Prostate gland (tissue), 2 donors: ENCODE measurements around the gene RASGRP4.

Source experiments
- CTCF ChIP-seq, 4 experiments: fragments of 200-600 bp in 2 of 4; fragments of 450-650 bp in 2 of 4; sonication (generic) in 2 of 4; IDR thresholded peaks; 1 replicate in 3 of 4; 2 replicates in 1 of 4; pipeline ENCODE4 v1.5.1; 2016 to 2019; ENCODE audit warnings: antibody characterized with exemption in 4 of 4, mild to moderate bottlenecking in 2 of 4, moderate library complexity in 2 of 4
- POLR2A ChIP-seq: fragments of 450-650 bp; IDR thresholded peaks from one replicate; pipeline ENCODE4 v1.6.1; 2016; ENCODE audit warnings: antibody characterized with exemption, mild to moderate bottlenecking
- POLR2AphosphoS5 ChIP-seq: sonication (generic); formaldehyde crosslinking; IDR thresholded peaks from one replicate; pipeline ENCODE4 v1.6.1; 2017; ENCODE audit warnings: antibody characterized with exemption

- TF ChIP-seq CTCF (IDR thresholded peaks at IDR 0.05): no peak
- TF ChIP-seq POLR2A: no peak
- TF ChIP-seq POLR2AphosphoS5: no peak
These were observed 1.7 kb downstream of the RASGRP4 start for GRCh38 chr19:38424272-38424671.
